ENCODE results near the gene ZNF738.
"Not testable (repeated sequence)": the region's sequence is repeated elsewhere in the genome, so short reads cannot be mapped to it uniquely, and the experiment has no call there.

The ZNF738 gene

DNA sequence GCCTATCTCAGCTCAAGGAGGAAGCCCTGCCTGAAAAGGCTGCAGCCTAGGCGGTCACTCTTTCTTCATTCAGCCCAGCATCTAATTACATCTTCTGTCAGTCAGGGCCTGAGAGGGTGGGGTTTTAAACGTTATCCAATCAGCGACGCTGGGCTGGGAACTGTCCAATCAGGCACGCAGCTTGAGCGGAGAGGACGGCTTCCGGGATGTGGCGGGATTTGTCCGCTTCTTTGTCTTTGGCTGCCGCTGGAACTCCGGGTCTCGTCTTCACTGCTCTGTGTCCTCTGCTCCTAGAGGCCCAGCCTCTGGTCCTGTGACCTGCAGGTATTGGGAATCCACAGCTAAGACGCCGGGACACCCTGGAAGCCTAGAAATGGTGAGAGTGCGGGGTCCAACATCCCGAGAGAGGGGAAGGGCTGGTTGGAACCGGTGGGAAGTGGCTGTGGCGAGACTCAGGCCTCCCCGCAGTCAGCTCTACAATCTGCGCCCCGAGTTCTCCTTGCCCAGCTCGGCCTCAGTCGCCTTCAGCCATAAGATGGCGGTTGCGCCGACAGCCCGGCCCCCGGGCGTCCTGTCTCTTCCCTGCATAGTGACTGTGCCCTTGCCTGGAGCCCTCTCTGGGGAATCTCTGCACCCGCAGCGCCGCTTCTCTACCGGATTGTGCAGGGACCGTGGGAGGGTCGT, at the start of gene ZNF738:
Gene ZNF738 (plus strand): TSS at position 233 of the 684 bp plus-strand sequence. CDS start 141 bp downstream, at position 374.
- peak; percentile 69 for DNase-seq (ENCODE audit: low read depth)

DNA sequence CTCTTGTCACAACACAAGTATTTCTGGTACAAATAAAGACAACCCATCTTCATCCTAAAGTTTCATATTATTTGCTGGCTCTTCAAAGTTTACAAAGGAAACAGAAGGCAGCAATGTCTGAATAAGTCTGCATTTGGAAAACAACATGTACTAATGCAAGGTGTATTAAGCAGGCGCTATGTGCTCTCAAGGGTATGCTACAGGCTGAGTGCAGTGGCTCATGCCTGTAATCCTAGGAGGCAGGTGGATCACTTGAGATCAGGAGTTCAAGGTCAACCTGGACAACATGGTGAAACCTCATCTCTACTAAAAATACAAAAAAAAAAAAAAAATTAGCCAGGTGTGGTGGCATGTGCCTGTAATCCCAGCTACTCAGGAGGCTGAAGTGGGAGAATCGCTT, 46.0 kb upstream of the ZNF738 start:
- not testable (repeated sequence) for DNase-seq (ENCODE audit: low read depth)

DNA sequence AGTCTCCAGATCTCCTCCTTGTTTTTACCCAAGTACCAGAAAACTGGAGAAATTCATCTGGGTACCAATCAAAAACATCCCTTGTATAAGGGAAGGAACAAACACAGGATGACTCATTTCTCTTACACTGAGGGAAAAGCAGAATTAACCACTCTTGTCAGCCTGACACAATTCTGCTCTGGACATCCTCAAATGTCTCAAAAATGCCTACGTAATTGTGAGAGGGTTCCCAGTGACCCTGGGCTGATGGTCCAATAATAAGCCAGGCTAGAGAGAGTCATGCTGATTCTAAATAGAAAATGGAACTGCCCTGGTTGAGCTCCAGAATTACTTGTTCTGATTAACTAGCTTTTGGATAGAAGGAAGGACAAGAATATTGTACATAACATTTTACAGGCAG, 44.1 kb upstream of the ZNF738 start:
- DNase-seq (ENCODE audit: low read depth), result no peak

DNA sequence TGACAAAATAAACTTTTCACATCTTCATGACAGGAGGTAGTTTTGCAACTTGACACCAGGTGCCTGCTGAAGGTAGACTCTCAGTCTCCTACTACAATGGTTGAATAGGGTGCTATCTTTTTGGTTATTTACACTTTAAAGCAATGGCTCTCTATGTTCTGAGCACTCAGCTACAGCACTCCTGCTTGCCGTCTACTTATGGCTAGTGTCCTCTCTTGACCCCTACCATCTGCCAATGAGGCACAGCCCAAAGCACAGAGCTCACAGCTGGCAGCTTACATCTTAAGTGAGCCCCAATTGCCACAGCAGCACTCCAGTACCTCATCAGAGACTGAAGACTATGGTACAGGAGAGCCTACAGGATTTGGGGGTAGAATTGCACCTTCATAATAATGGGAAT, 41.0 kb upstream of the ZNF738 start:
- DNase-seq (ENCODE audit: low read depth), result no peak

DNA sequence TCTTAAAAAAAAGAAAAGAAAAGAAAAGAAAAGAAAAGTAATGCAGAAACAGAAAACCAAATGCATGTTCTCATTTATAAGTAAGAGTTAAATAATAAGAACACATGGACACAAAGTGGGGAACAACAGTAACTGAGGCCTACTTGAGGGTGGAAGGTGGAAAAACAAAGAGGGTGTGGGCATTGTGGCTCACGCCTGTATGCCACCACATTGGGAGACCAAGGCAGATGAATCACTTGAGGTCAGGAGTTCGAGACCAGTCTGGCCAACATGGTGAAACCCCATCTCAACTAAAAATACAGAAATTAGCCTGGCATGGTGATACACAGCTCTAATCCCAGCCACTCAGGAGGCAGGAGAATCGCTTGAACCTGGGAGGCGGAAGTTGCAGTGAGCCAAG, 37.7 kb upstream of the ZNF738 start:
- DNase-seq (ENCODE audit: low read depth), result no peak

DNA sequence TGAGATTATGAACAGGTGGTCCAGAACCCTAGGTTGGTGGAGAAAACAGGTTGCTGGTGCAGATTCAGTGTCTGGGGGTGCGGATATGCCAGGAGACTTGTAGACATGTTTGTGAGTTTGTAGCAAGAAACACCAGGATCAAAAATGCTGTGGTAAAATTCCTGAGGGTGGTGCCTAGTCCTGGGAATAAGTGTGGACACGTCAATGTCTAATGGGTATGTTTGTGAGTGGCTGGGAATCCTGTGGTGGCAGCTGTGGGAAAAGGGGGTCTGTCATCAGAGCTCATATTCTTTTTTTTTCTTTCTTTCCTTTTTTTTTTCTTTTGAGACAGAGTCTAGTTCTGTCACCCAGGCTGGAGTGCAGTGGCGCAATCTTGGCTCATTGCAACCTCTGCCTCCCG, 36.8 kb upstream of the ZNF738 start:
- DNase-seq (ENCODE audit: low read depth), result no peak

DNA sequence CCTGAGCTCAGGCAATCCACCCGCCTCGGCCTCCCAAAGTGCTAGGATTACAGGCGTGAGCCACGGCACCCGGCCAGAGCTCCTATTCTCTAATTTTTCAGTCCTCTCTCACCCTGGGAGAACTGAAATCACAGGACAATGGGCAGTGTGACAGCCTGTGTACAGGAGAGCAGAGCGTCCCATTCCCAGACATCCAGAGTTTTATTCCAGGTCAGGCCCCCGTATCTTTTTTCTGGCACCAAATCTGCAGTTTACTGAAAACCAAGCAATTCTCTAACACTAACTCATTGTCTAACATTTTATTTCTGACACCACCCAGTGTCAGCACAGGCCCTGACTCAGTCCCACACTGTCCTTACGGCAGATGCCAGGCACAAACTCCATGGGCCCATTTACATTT, 36.3 kb upstream of the ZNF738 start:
- no peak for DNase-seq (ENCODE audit: low read depth)

DNA sequence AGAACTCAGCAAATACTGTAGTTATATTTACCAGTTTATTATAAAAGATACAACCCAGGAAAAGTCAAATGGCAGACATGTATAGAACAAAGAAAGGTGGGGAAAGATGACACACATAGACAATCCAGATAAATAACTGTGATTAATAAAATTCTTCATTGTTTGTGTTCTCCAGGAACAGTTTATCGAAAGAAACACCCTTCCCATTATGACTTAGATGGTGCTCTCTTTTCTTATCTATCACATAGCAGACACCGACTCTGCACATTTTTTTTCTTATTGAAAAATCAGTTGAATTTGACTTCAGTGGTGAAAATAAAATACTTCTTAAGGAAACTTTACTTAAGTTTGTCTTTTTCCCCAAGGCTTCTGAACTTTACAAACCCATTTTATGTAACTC, 35.8 kb upstream of the ZNF738 start:
- no peak for DNase-seq (ENCODE audit: low read depth)

DNA sequence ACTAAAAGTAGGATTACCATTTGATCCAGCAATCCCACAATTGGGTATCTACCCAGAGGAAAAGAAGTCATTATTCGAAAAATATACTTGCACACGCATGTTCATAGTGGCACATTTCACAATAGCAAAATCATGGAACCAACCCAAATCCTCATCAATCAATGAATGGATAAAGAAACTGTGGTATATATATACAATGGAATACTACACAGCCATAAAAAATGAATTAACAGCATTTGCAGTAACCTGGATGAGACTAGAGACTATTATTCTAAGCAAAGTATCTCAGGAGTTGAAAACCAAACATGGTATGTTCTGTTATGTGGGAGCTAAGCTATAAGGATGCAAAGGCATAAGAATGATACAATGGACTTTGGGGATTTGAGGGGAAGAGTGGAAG, 32.6 kb upstream of the ZNF738 start:
- DNase-seq (ENCODE audit: low read depth), result no peak

DNA sequence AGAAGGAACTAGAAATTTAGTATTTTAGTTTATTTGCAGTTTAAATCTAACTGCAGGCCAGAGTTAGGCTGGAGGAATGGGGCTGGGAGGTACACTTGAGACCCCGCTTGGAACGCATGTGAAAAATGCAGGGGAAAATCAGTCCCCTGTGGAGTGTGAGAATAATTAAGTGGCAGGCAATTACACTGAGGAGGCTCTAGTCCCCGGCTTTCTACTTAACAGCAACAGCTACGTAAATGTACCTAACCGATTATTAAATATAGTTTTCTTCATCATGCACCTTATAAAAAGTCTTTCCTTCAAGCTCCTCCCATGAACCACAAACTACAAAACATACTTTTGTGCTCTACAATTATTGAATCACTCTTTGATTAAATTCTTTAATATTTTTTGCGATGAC, 30.4 kb upstream of the ZNF738 start:
- no peak for DNase-seq (ENCODE audit: low read depth)

DNA sequence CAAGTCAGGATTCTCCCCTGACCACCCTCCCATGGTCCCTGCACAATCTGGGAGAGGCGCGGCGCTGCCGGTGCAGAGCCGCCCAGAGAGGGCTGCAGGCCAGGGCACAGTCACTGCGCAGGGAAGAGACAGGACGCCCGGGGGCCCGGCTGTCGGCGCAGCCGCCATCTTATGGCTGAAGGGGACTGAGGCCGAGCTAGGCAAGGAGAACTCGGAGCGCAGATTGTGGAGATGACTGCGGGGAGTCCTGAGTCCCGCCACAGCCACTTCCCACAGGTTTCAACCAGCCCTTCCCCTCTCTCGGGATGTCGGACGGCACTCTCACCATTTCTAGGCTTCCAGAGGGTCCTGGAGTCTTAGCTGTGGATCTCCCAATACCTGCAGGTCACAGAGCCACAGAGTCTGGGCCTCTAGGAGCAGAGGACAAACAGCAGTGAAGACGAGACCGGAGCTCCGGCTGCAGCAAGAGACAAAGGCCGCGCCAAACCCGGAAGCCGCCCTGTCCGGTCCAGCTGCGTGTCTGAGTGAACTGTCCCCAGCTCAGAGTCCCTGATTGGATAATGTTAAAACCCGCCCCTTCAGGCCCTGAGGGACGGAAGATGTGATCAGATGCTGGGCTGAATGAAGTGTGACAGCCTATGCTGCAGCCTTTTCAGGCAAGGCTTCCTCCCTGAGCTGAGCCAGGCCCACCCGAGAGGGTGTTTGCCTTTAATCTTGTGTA, 29.8 kb upstream of the ZNF738 start, which contains the start of gene ZNF708:
Gene ZNF708 (minus strand): TSS at position 526 of the 721 bp plus-strand sequence. CDS start 198 bp downstream, at position 328.
- peak; percentile 59 for DNase-seq (ENCODE audit: low read depth)

DNA sequence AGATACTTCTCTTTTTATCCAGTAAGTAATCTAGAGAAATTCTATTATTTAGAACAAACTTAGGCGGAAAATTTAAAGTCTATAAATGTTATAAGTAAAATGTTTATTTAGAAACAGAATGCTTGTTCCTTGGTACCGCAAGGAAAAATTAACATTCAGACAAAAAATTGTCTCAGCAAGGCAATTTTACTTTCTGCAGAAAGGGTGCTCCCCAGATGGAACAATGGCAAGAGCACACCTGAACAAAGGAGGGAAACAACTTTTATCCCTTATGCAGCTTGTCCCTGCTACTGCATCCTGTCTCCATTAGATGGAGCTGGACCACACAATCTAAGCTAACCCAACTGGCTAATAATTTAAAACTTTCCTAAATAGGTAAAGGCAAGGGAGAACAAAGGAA, 23.1 kb upstream of the ZNF738 start:
- no peak for DNase-seq (ENCODE audit: low read depth)

DNA sequence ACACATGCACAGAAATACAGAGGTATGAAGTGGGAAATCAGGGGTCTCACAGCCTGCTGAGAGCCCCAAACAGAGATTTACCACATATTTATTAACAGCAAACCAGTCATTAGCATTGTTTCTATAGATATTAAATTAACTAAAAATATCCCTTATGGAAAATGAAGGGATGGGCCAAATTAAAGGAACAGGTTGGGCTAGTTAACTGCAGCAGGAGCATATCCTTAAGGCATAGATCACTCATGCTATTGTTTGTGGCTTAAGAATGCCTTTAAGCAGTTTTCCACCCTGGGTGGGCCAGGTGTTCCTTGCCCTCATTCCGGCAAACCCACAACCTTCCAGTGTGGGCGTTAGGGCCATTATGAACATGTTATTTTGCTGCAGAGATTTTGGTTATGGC, 14.0 kb upstream of the ZNF738 start:
- DNase-seq (ENCODE audit: low read depth), result not testable (repeated sequence)

DNA sequence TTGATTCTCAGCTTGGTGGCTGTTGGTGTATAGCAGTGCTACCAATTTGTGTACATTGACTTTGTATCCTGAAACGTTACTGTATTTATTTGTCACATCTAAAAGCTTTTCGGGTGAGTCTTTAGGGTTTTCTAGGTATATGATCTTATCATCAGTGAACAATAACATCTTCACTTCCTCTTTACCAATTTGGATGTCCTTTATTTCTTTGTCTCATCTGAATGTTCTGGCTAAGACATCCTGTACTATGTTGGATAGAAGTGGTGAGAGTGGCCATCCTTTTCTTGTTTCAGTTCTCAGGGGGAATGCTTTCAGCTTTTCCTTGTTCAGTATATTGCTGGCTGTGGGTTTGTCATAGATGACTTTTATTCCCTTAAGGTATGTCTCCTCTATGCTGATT, 6.0 kb upstream of the ZNF738 start:
- DNase-seq (ENCODE audit: low read depth), result no peak

DNA sequence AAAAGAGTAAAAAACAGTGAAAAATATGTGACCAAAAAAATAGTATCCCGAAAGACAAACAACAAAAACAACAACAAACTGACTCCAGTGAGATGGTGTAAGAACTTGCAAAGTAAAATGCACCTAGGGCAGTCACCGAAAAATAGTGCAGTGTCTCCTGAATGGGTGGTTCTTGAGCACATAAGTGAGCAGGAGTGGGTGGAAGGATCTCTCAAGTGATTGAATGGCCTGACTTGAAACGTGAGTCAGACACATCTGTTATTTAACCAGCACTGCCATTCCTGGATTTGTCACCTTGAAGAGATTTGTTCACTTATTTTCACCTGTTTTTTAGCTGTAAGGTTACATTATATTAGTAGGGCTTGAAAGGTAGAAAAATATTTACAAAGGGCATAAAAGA, 3.5 kb downstream of the ZNF738 start:
- DNase-seq (ENCODE audit: low read depth), result no peak

DNA sequence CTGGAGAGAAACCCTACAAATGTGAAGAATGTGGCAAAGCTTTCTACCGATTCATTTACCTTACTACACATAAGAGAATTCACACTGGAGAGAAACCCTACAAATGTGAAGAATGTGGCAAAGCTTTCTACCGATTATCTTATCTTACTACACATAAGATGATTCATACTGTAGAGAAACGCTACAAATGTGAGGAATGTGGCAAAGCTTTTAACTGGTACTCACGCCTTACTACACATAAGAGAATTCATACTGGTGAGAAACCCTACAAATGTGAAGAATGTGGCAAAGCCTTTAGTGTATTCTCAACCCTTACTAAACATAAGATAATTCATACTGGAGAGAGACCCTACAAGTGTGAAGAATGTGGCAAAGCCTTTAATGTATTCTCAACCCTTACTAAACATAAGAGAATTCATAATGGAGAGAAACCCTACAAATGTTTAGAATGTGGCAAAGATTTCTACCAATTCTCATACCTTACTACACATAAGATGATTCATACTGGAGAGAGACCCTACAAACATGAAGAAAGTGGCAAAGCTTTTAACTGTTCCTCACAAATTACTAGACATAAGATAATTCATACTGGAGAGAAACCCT, 25.3 kb downstream of the ZNF738 start:
- no peak for DNase-seq (ENCODE audit: low read depth)

DNA sequence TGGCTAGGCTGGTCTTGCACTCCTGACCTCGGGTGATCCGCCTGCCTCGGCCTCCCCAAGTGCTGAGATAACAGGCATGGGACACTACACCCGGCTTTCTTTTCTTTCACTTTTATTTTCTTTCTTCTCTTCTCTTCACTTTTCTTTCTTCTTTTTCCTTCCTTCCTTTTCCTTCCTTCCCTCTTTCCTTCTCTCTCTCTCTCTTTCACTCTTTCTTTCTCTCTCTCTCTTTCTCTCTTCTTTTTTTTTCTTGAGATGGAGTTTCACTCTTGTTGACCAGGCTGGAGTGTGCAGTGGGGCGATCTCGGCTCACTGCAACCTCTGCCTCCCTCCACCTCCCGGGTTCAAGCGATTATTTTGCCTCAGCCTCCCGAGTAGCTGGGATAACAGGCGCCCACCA, 37.3 kb downstream of the ZNF738 start:
- no peak for DNase-seq (ENCODE audit: low read depth)

DNA sequence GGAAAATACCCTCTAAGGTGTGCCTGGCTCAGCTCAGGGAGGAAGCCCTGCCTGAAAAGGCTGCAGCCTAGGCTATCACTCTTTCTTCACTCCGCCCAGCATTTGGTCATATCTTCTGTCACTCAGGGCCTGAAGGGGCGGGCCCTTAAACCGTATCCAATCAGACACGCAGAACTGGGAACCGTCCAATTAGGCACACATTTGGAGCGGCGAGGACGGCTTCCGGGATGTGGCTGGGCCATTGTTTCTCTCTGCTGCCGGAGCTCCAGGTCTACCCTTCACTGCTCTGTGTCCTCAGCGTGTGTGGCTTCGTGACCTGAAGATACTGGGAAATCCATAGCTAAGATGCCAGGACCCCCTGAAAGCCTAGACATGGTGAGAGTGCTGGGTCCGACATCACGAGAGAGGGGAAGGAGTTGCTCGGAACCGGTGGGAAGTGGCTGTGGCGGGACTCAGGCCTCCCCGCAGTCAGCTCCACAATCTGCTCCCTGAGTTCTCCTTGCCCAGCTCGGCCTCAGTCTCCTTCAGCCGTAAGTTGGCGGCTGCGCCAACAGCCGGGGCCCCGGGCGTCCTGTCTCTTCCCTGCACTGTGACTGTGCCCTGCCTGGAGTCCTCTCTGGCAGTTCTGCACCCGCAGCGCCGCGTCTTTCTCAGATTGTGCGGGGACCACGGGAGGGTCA, 38.2 kb downstream of the ZNF738 start, which contains the start of gene ZNF493:
Gene ZNF493 (plus strand): TSS at position 241 of the 680 bp plus-strand sequence. CDS start 105 bp downstream, at position 346.
- DNase-seq (ENCODE audit: low read depth), result peak; percentile 83

DNA sequence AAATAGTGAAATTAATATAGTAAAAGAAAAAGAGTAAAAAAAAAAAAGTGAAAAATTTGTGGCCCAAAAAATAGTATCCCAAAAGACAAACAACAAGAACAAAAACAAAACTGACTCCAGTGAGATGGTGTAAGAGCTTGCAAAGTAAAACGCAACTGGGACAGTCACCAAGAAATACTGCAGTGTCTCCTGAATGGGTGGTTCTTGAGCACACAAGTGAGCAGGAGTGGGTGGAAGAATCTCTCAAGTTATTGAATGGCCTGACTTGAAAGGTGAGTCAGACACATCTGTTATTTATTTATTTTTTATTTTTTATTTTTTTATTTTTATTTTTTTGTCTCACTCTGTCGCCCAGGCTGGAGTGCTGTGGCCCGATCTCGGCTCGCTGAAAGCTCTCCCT, 40.1 kb downstream of the ZNF738 start:
- DNase-seq (ENCODE audit: low read depth), result no peak

DNA sequence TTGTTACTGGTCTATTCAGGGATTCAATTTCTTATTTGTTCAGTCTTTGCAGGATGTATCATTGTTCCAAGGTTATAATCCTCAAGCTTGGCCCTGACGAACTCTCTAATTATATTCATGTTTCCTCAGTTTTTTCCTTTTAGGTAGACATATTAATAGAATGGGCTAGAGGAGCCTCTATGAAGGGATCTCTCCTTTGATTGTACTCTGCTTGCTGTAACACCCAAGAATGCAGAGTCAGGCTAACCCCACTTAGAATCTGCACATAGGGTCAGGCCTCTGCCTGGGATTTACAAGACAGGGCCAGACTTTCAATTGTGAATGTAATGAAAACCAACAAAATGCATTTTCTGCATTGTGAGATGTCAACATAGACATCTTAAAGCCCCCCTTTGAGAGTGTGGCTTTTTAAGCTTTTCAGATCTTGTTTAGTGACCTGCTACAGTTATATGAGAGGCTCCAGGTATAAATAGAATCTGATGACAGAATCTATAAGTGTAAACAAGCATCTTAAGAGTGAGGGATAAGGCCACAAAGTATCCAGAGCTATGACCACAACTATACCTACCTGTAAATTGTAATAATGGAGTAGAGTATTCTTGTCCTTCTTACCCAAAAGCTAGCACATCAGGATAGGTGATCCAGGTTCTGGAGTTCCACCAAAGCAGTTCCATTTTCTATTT, 43.6 kb downstream of the ZNF738 start:
- DNase-seq (ENCODE audit: low read depth), result no peak

DNA sequence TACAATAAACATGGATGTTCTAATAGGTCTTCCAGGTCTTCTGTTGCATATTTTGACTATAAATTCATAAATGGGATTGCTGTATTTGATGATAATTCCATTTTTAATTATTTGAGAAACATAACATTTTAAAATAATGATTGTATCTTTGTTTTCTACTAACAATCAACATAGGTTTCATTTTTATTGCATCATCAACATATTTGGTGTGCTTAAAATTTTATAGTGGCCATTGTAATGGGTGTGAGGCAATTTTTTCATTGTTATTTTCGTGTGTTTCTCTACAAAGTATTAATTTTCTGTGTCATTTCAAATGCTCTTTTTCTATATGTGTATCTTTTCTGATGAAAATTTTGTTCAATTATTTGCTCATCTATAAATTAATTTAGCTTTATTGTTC, 51.4 kb downstream of the ZNF738 start:
- no peak for DNase-seq (ENCODE audit: low read depth)

DNA sequence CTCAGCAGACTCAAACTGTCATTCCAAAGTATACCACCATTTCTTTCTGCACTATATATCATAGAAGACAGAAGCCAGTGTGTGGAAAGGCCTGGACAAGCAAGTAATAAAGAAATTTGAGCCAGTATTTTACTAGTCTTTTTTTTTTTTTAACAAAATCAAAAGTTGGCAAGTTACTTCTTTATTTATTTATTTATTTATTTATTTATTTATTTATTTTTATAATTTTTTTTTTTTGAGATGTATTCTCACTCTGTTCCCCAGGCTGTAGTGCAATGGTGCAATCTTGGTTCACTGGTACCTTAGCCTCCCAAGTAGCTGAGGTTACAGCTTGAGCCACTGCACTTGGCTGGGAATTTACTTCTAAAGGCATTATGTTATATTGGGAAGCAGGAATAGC, 63.4 kb downstream of the ZNF738 start:
- DNase-seq (ENCODE audit: low read depth), result no peak
